ENCODE measurements around the gene WDR11.

DNA sequence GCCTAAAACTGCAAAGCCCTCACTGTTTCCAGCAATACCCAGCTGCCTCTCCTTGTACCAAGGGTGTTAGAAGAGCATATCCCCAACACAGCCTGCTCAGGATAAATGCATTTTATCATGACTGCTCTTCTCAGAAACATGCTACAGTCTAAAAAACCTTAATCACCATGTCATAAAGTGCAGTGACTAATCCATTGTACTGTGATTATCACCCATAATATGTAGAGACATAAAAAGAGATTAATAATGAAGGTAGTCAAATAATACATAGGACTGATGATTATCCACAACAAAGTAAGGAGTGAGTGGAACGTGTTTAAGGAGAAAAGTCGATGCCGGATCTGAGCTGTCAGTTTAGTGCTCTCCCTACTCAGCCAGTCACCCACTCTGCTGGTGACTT lies 12.2 kb upstream of the WDR11 start:
- TF ChIP-seq POLR2A (IDR thresholded peaks at IDR 0.05): no peak
- no peak for TF ChIP-seq EP300 (IDR thresholded peaks at IDR 0.05)
